H1 (cell line): ENCODE results near the gene WNK3. TPM values are rescaled to one million over a fixed set of nuclear protein-coding genes. Genes with fewer than 3 reads are reported as not detected.

Experiments
- CTCF ChIA-PET: fragments of 300-600 bp; sonication (Branson Sonifier 250); formaldehyde crosslinking; loops from one replicate; lab custom pipeline; 2021; ENCODE audit not compliant: partially characterized antibody; lab: Charles Lee
- POLR2A ChIA-PET: fragments of 300-600 bp; sonication (Branson Sonifier 250); formaldehyde crosslinking; loops from one replicate; lab custom pipeline; 2021; ENCODE audit warnings: inconsistent platforms; ENCODE audit not compliant: partially characterized antibody; lab: Charles Lee
- DNase-seq, 2 experiments: peaks; one replicate each; pipeline versions ENCODE4 v3.0.0 to v3.0.0-alpha.2; 2010 to 2022; ENCODE audit warnings: low spot score in 2 of 2, low read depth in 1 of 2, mixed read lengths in 1 of 2
- FAIRE-seq: peaks from 2 replicates; lab custom pipeline; 2011; peaks lifted over from hg19 to GRCh38; lab: Jason Lieb, UNC
- H2AFZ ChIP-seq: 2 replicates; pipeline ENCODE4 v1.8.1; 2012; ENCODE audit warnings: low read length, inconsistent platforms
- H2AK5ac ChIP-seq: 2 replicates; pipeline ENCODE4 v1.6.1; 2013; ENCODE audit warnings: low read depth, low read length
- H2BK120ac ChIP-seq: replicated peaks from 2 replicates; pipeline ENCODE3; 2013; ENCODE audit warnings: low read depth, low read length, inconsistent platforms
- H2BK12ac ChIP-seq: 2 replicates; pipeline ENCODE4 v1.6.1; 2013; ENCODE audit warnings: low read depth, low read length
- H2BK15ac ChIP-seq: 2 replicates; pipeline ENCODE4 v1.6.1; 2013; ENCODE audit warnings: low read length
- H2BK20ac ChIP-seq: 2 replicates; pipeline ENCODE4 v1.6.1; 2013; ENCODE audit warnings: low read length
- H2BK5ac ChIP-seq: 2 replicates; pipeline ENCODE4 v1.6.1; 2013; ENCODE audit warnings: low read depth, low read length
- H3K14ac ChIP-seq: 2 replicates; pipeline ENCODE4 v1.6.1; 2013; ENCODE audit warnings: inconsistent platforms; ENCODE audit not compliant: insufficient read length
- H3K18ac ChIP-seq: 2 replicates; pipeline ENCODE4 v1.6.1; 2013; ENCODE audit warnings: low read length; ENCODE audit errors: extremely low read depth
- H3K23ac ChIP-seq: 2 replicates; pipeline ENCODE4 v1.6.1; 2013; ENCODE audit warnings: inconsistent platforms; ENCODE audit not compliant: insufficient read length
- H3K23me2 ChIP-seq: 2 replicates; pipeline ENCODE4 v1.6.1; 2013; ENCODE audit warnings: low read depth, low read length
- H3K27ac ChIP-seq: 2 replicates; pipeline ENCODE4 v1.6.1; 2011; ENCODE audit warnings: low read depth, low read length, inconsistent platforms
- H3K27me3 ChIP-seq, 4 experiments: replicated peaks in 1 of 4; 1 replicate in 1 of 4; 2 replicates in 3 of 4; pipeline versions ENCODE4 v1.6.1 to v1.8.1; 2011 to 2013; ENCODE audit warnings: low read length in 3 of 4, mild to moderate bottlenecking in 3 of 4, inconsistent platforms in 2 of 4, mixed read lengths in 2 of 4, moderate library complexity in 1 of 4; ENCODE audit not compliant: control insufficient read depth in 3 of 4, insufficient read depth in 3 of 4; ENCODE audit errors: extremely low read depth in 1 of 4
- H3K36me3 ChIP-seq, 4 experiments: 2 replicates each; pipeline versions ENCODE4 v1.6.1 to v1.8.1; 2011 to 2013; ENCODE audit warnings: mild to moderate bottlenecking in 4 of 4, low read length in 3 of 4, moderate library complexity in 2 of 4, control low read depth in 1 of 4, inconsistent platforms in 1 of 4; ENCODE audit not compliant: insufficient read depth in 4 of 4, control insufficient read depth in 2 of 4
- H3K4ac ChIP-seq: replicated peaks from 2 replicates; pipeline ENCODE3; 2013; ENCODE audit warnings: low read length, low read depth, mixed read lengths, inconsistent platforms; ENCODE audit not compliant: insufficient read length
- H3K4me1 ChIP-seq, 4 experiments: replicated peaks in 1 of 4; 1 replicate in 1 of 4; 2 replicates in 3 of 4; pipeline versions ENCODE4 v1.6.1 to v1.8.1; 2011 to 2013; ENCODE audit warnings: low read length in 3 of 4, inconsistent platforms in 2 of 4, mixed read lengths in 1 of 4; ENCODE audit not compliant: insufficient read depth in 4 of 4, control insufficient read depth in 3 of 4
- H3K4me2 ChIP-seq, 2 experiments: 2 replicates each; pipeline versions ENCODE4 v1.6.1 to v1.8.1; 2011 to 2013; ENCODE audit warnings: low read depth in 2 of 2, low read length in 2 of 2, control low read depth in 1 of 2, inconsistent platforms in 1 of 2, mild to moderate bottlenecking in 1 of 2; ENCODE audit not compliant: insufficient read depth in 1 of 2
- H3K4me3 ChIP-seq, 4 experiments: fragments of 200-600, 300-600 bp in 1 of 4; sonication (generic), shearing (Covaris generic), sonication (Bioruptor Twin) in 1 of 4; 2 replicates each; pipeline versions ENCODE4 v1.5.1 to v1.8.1; 2011 to 2016; ENCODE audit warnings: low read length in 4 of 4, low read depth in 3 of 4, control low read depth in 2 of 4, inconsistent platforms in 2 of 4, mild to moderate bottlenecking in 2 of 4, mixed read lengths in 1 of 4, moderate library complexity in 1 of 4; ENCODE audit not compliant: insufficient read depth in 2 of 4; ENCODE audit errors: extremely low read depth in 1 of 4
- H3K56ac ChIP-seq: replicated peaks from 2 replicates; pipeline ENCODE3; 2013; ENCODE audit warnings: low read depth, mild to moderate bottlenecking, mixed read lengths, low read length, inconsistent platforms; ENCODE audit not compliant: insufficient read length
- H3K79me1 ChIP-seq: 2 replicates; pipeline ENCODE4 v1.6.1; 2013; ENCODE audit warnings: low read depth, low read length, control low read depth
- H3K79me2 ChIP-seq, 2 experiments: 2 replicates each; pipeline versions ENCODE4 v1.6.1 to v1.8.1; 2012 to 2013; ENCODE audit warnings: low read length in 2 of 2, mild to moderate bottlenecking in 2 of 2, inconsistent platforms in 1 of 2; ENCODE audit not compliant: insufficient read depth in 2 of 2, control insufficient read depth in 1 of 2
- H3K9ac ChIP-seq, 4 experiments: replicated peaks in 1 of 4; 1 replicate in 1 of 4; 2 replicates in 3 of 4; pipeline versions ENCODE4 v1.6.1 to v1.8.1; 2011 to 2013; ENCODE audit warnings: low read depth in 3 of 4, low read length in 3 of 4, control low read depth in 2 of 4, mild to moderate bottlenecking in 2 of 4, moderate library complexity in 2 of 4, inconsistent platforms in 1 of 4; ENCODE audit errors: extremely low read depth in 1 of 4
- H3K9me3 ChIP-seq, 2 experiments: 2 replicates each; pipeline versions ENCODE4 v1.6.1 to v1.8.1; 2012 to 2013; ENCODE audit warnings: mild to moderate bottlenecking in 2 of 2, moderate library complexity in 2 of 2, control low read depth in 1 of 2, inconsistent platforms in 1 of 2, low read depth in 1 of 2, low read length in 1 of 2, mixed read lengths in 1 of 2; ENCODE audit not compliant: insufficient read depth in 2 of 2
- H4K20me1 ChIP-seq, 2 experiments: replicated peaks in 1 of 2; 2 replicates each; pipeline versions ENCODE3 to v1.8.1; 2011 to 2013; ENCODE audit warnings: inconsistent platforms in 2 of 2, low read length in 2 of 2, mild to moderate bottlenecking in 1 of 2; ENCODE audit not compliant: insufficient read depth in 2 of 2, control insufficient read depth in 1 of 2
- H4K5ac ChIP-seq: 2 replicates; pipeline ENCODE4 v1.6.1; 2013; ENCODE audit warnings: low read length, low read depth, mixed read lengths, inconsistent platforms; ENCODE audit not compliant: insufficient read length
- H4K8ac ChIP-seq: 2 replicates; pipeline ENCODE4 v1.8.0; 2013; ENCODE audit warnings: mild to moderate bottlenecking, moderate library complexity, low read length, inconsistent platforms; ENCODE audit not compliant: insufficient read depth; ENCODE audit errors: extremely low read depth
- H4K91ac ChIP-seq: replicated peaks from 2 replicates; pipeline ENCODE3; 2013; ENCODE audit warnings: low read length, mixed read lengths, inconsistent platforms; ENCODE audit not compliant: insufficient read length
- CBX8 ChIP-seq: fragments of 300-800, 300-1000 bp; sonication (generic); IDR thresholded peaks from 2 replicates; pipeline ENCODE4 v1.7.1; 2016; ENCODE audit warnings: low read depth, low read length, borderline replicate concordance
- CHD1 ChIP-seq: IDR thresholded peaks from 2 replicates; pipeline ENCODE4 v1.6.1; 2012; ENCODE audit warnings: low read depth, low read length, improper control_type of control experiment
- CHD2 ChIP-seq: IDR thresholded peaks from 2 replicates; pipeline ENCODE4 v1.6.1; 2012; ENCODE audit warnings: low read length, improper control_type of control experiment
- CTBP2 ChIP-seq: IDR thresholded peaks from 2 replicates; pipeline ENCODE4 v1.7.0; 2011; ENCODE audit warnings: borderline replicate concordance, mild to moderate bottlenecking, moderate library complexity, mixed read lengths, low read length; ENCODE audit not compliant: insufficient read depth, insufficient read length
- FOSL1 ChIP-seq: IDR thresholded peaks from 2 replicates; pipeline ENCODE4 v1.6.1; 2011; ENCODE audit warnings: mild to moderate bottlenecking, low read depth, low read length, moderate library complexity; ENCODE audit not compliant: insufficient read depth
- JUN ChIP-seq: IDR thresholded peaks from 2 replicates; pipeline ENCODE4 v1.6.1; 2011; ENCODE audit warnings: low read depth, mild to moderate bottlenecking, improper control_type of control experiment, low read length
- MAFK ChIP-seq: IDR thresholded peaks from 2 replicates; pipeline ENCODE4 v1.6.1; 2012; ENCODE audit warnings: low read depth, mild to moderate bottlenecking, improper control_type of control experiment, low read length
- NRF1 ChIP-seq: IDR thresholded peaks from 2 replicates; pipeline ENCODE4 v1.6.1; 2011; ENCODE audit warnings: mild to moderate bottlenecking, low read depth, low read length, improper control_type of control experiment
- RAD21 ChIP-seq, 2 experiments: IDR thresholded peaks in 1 of 2; conservative IDR thresholded peaks in 1 of 2; 2 replicates each; pipeline ENCODE4 v1.6.1; 2011; ENCODE audit warnings: low read depth in 2 of 2, low read length in 2 of 2, improper control_type of control experiment in 1 of 2, inconsistent platforms in 1 of 2, mild to moderate bottlenecking in 1 of 2, moderate library complexity in 1 of 2
- SAP30 ChIP-seq: fragments of 300-600 bp; sonication (generic); IDR thresholded peaks from 2 replicates; pipeline ENCODE4 v1.7.1; 2012; ENCODE audit warnings: low read length, moderate library complexity, mild to moderate bottlenecking, inconsistent platforms; ENCODE audit not compliant: insufficient read depth, insufficient replicate concordance
- SIRT6 ChIP-seq: IDR thresholded peaks from one replicate; pipeline ENCODE4 v1.7.1; 2012; ENCODE audit warnings: low read length, inconsistent platforms
- TAF7 ChIP-seq: optimal IDR thresholded peaks from 2 replicates; pipeline ENCODE3; 2011; ENCODE audit warnings: low read depth, mild to moderate bottlenecking, inconsistent platforms, low read length, moderate library complexity, borderline replicate concordance
- WGBS, 2 experiments: shearing (Covaris generic) in 1 of 2; methylation state at CpG; one replicate each; pipeline versions ENCODE4 v1.1.6 to v1.1.7; 2013 to 2015; ENCODE audit warnings: low lambda C conversion rate in 2 of 2, mixed read lengths in 2 of 2, inconsistent platforms in 1 of 2, low coverage in 1 of 2, missing lambda C conversion rate in 1 of 2; ENCODE audit not compliant: insufficient replicate concordance in 2 of 2, insufficient coverage in 1 of 2, insufficient read length in 1 of 2; ENCODE audit errors: extremely low coverage in 1 of 2, missing lambda C conversion rate in 1 of 2; 5-methylcytosine and 5-hydroxymethylcytosine counted together
- polyA plus RNA-seq, 7 experiments: library from polyadenylated mRNA; depleted of rRNA in 3 of 7; stranded (reverse) in 5 of 7; unstranded in 2 of 7; fragments of >200 nt in 5 of 7; fragments of 200-250 nt in 2 of 7; gene quantifications; 1 replicate in 5 of 7; 2 replicates in 1 of 7; 4 replicates in 1 of 7; pipeline versions ENCODE4 v1.2.1 to v1.2.3, GENCODE V29; 2011 to 2013; ENCODE audit warnings: missing spikeins in 2 of 7, mixed read lengths in 2 of 7
- total RNA-seq: library from RNA; stranded (reverse); fragmentation: NEBNext Ultra II Directional; extraction: Animal tissue kit (Norgen Biotek cat#: 25700); gene quantifications from 2 replicates; pipeline ENCODE4 v1.2.1, GENCODE V29; 2021
- TF ChIP-seq, protein P1 (sequence below): IDR thresholded peaks from 2 replicates; pipeline ENCODE4 v1.6.1; 2011; ENCODE audit warnings: low read length, improper control_type of control experiment

Gene WNK3
- total and polyA plus RNA-seq, 2 of the 8 experiments (the other 6 are each of a cell fraction or from before 2014, with no cell fraction given) = 5.5 to 37.5 TPM

DNA sequence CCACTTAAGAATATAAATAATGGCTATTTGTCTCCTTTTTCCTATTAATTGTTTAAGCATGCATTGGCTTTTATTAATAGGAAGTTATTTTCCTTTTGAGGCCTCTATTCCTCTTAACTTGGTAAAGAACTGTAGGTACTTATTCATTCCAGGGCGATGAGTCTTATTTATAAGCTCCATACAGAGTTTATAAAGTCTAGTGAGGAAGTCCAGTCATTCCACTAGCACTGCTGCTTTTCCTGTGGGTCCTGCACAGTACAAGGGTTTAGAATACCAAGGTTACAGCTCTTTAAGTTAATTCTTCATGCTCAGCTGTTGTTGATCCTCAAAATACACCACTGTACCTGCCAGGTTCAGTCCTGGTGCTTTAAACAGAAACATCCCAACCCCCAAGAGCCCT is 28.5 kb upstream of the WNK3 start:
- H2BK15ac ChIP-seq = no peak overlapping the region
- FAIRE-seq (no peak), DNase-seq (no peak)
- H3K4me2 ChIP-seq = no peak overlapping the region
- H3K23ac ChIP-seq = no peak overlapping the region
- no peaks in the 10 kb centered on the region for H3K79me1 ChIP-seq
- H3K4me1 ChIP-seq = peaks cover 0 to 4% (median 2%) of the 10 kb centered on the region in 4 experiments; a peak in 4 of 7 replicates
- WGBS, 2 experiments = 93% methylated on average over 1 of the region's 1 CpG; no CpG with 5 or more reads in 1 of the 2 experiments
- no peak overlapping the region for H3K4me3 ChIP-seq
- no peaks in the 10 kb centered on the region for H4K20me1 ChIP-seq
- H2AK5ac ChIP-seq = no peak overlapping the region
- no peak overlapping the region for H2BK5ac ChIP-seq
- no peaks in the 10 kb centered on the region for H3K23me2 ChIP-seq
- ChIA-PET CTCF (no interaction called here), POLR2A (interaction anchor here (1.2 kb wide), 1 partner anchor 28 kb away, joined by 4 read pairs; no protein-coding TSS in a partner anchor)
- H3K27me3 ChIP-seq = no peaks in the 10 kb centered on the region
- no peak overlapping the region for H4K5ac ChIP-seq
- H3K9me3 ChIP-seq = no peaks in the 10 kb centered on the region
- H2BK20ac ChIP-seq = no peak overlapping the region
- H3K14ac ChIP-seq = no peak overlapping the region
- no peak overlapping the region for H2BK12ac ChIP-seq
- H2AFZ ChIP-seq = no peak overlapping the region
- H2BK120ac ChIP-seq = no peak overlapping the region
- H3K9ac ChIP-seq = no peak overlapping the region
- H4K91ac ChIP-seq = no peak overlapping the region
- no peak overlapping the region for H3K4ac ChIP-seq
- H3K18ac ChIP-seq = no peak overlapping the region
- no peaks in the 10 kb centered on the region for H3K79me2 ChIP-seq
- no peak overlapping the region for H3K27ac ChIP-seq
- H4K8ac ChIP-seq = no peak overlapping the region
- H3K36me3 ChIP-seq = no peaks in the 10 kb centered on the region
- H3K56ac ChIP-seq = no peak overlapping the region
- TF ChIP-seq CBX8 (no peak), FOSL1 (no peak), CTBP2 (no peak), SAP30 (no peak), RAD21 (IDR thresholded peaks at IDR 0.05 in 1 of 2, conservative IDR thresholded peaks at IDR 0.05 in 1 of 2; ENCODE audit: low read depth in 2 of 2, low read length in 2 of 2) (no peak), SIRT6 (no peak), TAF7 (no peak), MAFK (no peak), JUN (no peak), CHD1 (no peak), CHD2 (no peak), NRF1 (no peak)
- TF ChIP-seq, protein P1, sequence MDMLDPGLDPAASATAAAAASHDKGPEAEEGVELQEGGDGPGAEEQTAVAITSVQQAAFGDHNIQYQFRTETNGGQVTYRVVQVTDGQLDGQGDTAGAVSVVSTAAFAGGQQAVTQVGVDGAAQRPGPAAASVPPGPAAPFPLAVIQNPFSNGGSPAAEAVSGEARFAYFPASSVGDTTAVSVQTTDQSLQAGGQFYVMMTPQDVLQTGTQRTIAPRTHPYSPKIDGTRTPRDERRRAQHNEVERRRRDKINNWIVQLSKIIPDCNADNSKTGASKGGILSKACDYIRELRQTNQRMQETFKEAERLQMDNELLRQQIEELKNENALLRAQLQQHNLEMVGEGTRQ = no peak
